Activated naive CD4-positive, alpha-beta T cell (primary cell): ENCODE measurements around the gene MAGEE1.
A peak's percentile ranks its signal among the peaks of the same experiment; 100 is the strongest.

Experiments used
- DNase-seq, 4 experiments: peaks; one replicate each; lab custom pipeline; 2025; lab: John Stamatoyannopoulos, UW

MAGEE1 gene, protein sequence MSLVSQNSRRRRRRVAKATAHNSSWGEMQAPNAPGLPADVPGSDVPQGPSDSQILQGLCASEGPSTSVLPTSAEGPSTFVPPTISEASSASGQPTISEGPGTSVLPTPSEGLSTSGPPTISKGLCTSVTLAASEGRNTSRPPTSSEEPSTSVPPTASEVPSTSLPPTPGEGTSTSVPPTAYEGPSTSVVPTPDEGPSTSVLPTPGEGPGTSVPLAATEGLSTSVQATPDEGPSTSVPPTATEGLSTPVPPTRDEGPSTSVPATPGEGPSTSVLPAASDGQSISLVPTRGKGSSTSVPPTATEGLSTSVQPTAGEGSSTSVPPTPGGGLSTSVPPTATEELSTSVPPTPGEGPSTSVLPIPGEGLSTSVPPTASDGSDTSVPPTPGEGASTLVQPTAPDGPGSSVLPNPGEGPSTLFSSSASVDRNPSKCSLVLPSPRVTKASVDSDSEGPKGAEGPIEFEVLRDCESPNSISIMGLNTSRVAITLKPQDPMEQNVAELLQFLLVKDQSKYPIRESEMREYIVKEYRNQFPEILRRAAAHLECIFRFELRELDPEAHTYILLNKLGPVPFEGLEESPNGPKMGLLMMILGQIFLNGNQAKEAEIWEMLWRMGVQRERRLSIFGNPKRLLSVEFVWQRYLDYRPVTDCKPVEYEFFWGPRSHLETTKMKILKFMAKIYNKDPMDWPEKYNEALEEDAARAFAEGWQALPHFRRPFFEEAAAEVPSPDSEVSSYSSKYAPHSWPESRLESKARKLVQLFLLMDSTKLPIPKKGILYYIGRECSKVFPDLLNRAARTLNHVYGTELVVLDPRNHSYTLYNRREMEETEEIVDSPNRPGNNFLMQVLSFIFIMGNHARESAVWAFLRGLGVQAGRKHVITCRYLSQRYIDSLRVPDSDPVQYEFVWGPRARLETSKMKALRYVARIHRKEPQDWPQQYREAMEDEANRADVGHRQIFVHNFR

DNA sequence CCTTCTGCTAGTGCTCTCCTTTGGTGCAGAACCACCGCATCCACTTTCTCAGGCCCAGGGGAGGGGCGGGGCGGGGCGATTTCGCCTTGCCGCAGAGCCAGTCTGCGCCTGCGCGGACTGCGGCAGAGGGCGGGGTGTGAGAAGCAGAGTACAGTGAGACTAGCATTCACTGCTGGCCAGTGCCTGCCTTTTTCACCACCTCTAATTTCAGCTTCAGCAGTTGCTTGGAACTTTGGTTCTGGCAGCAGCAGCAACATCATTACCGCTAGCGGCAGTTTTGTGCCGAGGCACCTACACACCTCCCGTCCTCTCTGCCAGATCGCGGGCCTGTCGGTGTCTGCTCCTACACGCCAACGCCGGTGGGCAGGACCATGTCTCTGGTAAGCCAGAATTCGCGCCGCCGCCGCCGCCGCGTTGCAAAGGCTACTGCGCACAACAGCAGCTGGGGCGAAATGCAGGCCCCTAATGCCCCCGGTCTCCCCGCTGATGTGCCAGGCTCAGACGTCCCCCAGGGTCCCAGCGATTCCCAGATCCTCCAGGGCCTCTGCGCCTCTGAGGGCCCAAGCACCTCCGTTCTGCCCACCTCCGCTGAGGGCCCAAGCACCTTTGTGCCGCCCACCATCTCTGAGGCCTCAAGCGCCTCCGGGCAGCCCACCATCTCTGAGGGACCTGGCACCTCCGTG lies at the start of gene MAGEE1:
Gene MAGEE1, plus strand, starts transcription at position 151 of the 683 bp plus-strand sequence. Its CDS starts 221 bp downstream, at position 372.
- DNase-seq, result peak; percentile 33 to 78 (median 44)

DNA sequence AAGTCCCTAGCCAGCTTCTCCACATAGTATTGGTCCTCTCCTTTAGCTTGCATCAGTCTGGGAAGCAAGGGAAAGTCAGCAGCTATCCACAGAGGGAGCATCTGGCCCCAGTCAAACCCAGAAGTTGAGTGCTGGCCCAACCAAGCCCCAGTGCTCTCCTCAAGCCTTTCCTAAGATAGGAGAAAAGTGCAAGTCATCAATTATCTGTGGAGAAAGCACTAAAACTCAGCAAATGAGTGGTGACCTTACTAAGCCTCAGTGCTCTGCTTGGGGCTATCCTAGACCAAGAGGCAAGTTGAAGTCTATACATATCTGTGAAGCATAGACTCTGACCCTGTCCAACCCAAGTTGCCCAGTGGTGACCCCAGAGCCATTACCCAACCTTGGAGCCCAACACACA lies 28.5 kb upstream of the MAGEE1 start:
- DNase-seq, result no peak

DNA sequence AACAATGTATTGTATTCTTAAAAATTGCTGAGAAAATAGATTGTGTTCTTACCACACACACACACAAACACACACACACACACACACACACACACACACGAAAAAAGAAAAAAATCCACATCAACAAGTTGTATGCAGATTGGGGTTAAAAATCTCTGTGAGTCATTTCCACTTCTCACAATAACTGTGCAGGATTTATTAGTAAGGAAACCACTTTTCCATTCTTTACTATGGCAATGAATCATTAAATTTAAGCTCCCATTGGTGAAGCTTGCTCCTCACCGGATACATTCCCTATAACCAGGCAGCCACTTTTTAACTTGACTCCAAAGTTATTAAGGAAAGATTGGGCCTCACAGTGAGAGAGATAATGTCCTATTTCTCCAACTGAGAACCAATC lies 19.7 kb upstream of the MAGEE1 start:
- no peak for DNase-seq

- no peak for DNase-seq
These were observed 7.3 kb upstream of the MAGEE1 start for GRCh38 chrX:76420237-76420636.

DNA sequence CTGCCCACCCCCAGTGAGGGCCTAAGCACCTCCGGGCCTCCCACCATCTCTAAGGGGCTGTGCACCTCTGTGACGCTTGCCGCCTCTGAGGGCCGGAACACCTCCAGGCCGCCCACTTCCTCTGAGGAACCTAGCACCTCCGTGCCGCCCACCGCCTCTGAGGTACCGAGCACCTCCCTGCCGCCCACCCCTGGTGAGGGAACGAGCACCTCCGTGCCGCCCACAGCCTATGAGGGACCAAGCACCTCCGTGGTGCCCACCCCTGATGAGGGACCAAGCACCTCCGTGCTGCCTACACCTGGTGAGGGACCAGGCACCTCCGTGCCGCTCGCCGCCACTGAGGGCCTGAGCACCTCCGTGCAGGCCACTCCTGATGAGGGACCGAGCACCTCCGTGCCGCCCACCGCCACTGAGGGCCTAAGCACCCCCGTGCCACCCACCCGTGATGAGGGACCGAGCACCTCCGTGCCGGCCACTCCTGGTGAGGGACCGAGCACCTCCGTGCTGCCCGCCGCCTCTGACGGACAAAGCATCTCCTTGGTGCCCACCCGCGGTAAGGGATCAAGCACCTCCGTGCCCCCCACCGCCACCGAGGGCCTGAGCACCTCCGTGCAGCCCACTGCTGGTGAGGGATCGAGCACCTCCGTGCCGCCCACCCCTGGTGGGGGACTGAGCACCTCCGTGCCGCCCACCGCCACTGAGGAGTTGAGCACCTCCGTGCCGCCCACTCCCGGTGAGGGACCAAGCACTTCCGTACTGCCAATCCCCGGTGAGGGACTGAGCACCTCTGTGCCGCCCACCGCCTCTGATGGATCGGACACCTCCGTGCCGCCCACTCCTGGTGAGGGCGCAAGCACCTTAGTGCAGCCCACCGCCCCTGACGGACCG lies 977 bp downstream of the MAGEE1 start:
- DNase-seq, result peak; percentile 0 to 42 (median 4)

DNA sequence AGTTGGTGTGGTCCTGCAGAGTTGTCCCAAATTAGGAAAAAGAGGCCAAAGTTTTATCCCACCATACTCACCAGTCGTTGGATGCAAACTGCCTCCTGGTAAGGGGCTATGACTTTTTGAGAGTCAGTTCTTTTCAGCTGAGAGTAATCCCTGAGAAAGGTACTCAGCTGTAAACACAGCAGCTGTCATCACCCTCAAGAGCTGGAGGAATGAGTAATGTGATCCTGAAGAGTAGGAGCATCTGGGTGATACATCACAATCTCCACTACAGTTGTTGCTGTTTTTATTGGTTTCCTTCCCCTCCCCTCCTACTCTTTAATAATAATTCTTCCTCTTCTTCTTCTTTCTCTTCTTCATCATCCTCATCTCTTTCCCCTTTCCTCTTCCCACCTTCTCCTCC lies 5.7 kb downstream of the MAGEE1 start:
- DNase-seq, result no peak

DNA sequence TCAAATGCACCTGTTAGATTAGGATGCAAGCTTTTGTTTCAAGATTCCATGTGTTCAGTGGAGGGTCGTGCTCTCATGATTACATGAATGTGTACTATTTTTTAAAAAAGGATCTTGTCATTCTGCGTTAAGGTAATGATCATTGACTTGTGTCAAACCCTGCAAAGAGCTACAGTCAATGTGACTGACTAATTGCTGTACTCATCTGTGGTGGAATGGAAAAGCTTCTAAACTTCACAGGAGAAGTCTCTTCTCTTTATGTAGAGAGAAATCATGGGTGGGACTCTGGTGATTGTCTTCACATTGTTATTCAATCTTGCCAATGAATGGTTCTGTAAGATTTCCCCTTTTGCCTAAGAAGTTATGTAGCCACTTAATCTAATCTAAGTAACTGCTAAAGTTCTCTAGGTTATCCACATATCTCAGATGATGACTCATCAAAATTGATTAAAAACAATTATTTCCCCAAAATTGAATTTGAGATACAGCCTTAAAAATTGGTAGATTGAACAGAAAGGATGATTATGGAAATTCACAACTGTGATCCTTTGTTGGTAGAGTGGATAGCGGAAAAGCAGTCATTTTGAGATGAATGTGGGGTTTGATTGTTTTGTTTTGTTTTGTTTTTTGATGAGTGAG lies 6.7 kb downstream of the MAGEE1 start:
- no peak for DNase-seq

DNA sequence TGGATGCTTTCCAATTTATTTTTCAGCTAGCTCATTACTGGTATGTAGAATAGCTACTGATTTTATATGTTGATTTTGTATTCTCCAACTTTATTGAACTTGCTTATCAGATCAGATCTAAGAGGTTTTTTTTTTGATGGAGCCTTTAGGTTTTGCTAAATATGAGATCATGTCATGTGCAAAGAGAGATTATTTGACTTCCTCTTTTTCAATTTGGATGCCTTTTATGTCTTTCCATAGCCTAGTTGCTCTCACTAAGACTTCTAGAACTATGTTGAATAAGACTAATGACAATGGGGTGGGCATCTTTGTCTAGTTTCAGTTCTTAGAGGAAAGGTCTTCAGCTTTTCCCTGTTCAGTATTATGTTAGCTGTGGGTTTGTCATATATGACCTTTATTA lies 11.7 kb downstream of the MAGEE1 start:
- no peak for DNase-seq

DNA sequence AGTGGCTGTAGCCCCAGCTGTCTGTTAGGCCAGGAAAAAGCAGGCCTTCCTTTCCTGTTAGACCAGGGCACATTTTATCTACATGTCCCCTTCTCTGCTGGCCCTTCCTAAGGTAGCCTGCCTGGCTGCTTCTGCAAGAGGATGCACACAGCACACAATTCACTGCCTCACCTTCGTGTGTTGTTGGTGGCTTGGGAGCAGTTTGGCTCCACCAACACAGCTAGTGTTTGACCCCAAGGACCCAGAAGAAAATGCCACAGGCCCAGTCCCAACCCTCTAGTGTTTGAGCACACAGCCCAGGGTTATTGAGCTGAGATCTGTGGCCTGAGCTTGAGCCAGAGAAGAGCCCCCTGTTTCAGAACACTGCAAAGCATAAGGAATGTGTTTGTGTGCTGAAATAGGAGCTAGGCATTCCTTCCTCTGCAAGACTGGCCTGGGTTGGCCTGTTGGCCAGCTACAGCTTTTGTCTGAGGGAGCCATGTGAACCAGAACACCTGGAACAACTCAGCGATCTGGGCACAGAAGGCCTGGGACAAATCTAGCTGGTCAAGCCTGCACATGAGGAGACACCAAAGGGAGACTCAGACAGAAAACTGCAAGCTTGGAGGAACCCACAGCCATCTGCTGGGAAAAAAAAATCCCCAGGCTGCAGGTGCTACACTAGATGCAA lies 26.4 kb downstream of the MAGEE1 start:
- no peak for DNase-seq

DNA sequence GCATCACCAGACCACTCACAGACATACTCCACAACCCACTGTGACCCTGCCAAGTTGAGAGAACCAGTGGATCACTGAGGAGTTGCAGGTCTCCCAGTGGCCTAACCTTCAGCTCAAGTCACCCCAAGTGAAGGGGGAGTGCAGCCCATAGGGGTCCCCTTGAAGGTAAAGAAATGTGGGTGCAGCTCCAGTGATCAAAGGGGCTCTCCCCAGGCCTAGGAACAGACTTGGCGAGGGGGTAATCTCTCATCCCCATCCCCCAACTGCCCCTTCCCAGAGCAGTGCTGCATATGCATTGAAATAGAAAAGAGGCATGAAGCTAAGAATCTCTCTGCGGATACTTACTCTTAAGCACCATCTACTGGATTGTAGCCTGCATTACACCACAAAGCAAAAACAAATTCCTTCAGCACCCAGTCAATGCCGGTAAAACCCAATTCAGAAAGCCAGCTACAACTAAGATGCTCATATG lies 27.0 kb downstream of the MAGEE1 start:
- no peak for DNase-seq

DNA sequence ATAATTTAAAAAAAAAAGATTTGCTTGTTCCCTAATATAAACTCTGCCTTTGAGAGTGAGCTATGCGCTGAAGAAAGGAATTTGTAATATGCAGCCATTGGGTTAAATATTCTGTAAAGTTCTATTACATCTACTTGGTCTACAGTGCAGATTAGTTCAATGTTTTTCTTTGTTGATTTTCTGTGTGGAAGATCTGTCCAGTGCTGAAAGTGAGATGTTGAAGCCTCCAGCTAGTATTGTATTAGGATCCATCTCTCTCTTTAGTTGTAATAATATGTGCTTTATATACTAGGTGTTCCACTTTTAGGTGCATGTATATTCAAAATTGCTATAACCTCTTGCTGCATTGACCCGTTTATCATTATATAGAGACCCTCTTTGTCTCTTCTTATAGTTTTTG lies 49.8 kb downstream of the MAGEE1 start:
- DNase-seq, result no peak
